Measurements from ENCODE around the gene GSPT1. TPM values are rescaled to one million over a fixed set of nuclear protein-coding genes. Genes with fewer than 3 reads are reported as not detected.

GSPT1 gene
- total and polyA plus RNA-seq, 2 experiments from 2014 or later, result 64.6 to 101 TPM

DNA sequence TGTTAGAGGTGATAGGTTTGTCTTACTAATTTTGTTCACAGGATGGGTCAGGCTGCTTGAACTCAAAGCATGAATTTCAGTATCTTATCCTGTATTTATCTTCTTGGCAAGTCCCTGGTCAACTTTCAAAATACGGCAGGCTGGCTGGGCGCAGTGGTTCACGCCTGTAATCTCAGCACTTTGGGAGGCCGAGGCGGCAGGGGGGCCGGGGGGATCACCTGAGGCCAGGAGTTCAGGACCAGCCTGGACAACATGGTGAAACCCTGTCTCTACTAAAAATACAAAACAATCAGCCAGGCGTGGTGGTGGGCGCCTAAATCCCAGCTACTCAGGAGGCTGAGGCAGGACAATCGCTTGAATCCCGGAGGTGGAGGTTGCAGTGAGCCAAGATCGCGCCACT lies 39.5 kb downstream of the GSPT1 start:
- H3K27ac ChIP-seq, result peak overlapping the region; percentile 45
- H3K27me3 ChIP-seq, result no peaks in the 10 kb centered on the region
- H3K36me3 ChIP-seq, result peaks cover 63% of the 10 kb centered on the region
- H3K4me1 ChIP-seq (ENCODE audit: low read depth), result peaks cover 10% of the 10 kb centered on the region
- no peak overlapping the region for H3K4me3 ChIP-seq
- TF ChIP-seq, protein P1, sequence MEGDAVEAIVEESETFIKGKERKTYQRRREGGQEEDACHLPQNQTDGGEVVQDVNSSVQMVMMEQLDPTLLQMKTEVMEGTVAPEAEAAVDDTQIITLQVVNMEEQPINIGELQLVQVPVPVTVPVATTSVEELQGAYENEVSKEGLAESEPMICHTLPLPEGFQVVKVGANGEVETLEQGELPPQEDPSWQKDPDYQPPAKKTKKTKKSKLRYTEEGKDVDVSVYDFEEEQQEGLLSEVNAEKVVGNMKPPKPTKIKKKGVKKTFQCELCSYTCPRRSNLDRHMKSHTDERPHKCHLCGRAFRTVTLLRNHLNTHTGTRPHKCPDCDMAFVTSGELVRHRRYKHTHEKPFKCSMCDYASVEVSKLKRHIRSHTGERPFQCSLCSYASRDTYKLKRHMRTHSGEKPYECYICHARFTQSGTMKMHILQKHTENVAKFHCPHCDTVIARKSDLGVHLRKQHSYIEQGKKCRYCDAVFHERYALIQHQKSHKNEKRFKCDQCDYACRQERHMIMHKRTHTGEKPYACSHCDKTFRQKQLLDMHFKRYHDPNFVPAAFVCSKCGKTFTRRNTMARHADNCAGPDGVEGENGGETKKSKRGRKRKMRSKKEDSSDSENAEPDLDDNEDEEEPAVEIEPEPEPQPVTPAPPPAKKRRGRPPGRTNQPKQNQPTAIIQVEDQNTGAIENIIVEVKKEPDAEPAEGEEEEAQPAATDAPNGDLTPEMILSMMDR (IDR thresholded peaks at IDR 0.05; ENCODE audit: low read depth, low read length), result no peak
- no peaks in the 10 kb centered on the region for H3K9me3 ChIP-seq (ENCODE audit: low read depth)
- DNase-seq (ENCODE audit: low read depth in 1 of 2, low spot score in 1 of 2), result no peak

DNA sequence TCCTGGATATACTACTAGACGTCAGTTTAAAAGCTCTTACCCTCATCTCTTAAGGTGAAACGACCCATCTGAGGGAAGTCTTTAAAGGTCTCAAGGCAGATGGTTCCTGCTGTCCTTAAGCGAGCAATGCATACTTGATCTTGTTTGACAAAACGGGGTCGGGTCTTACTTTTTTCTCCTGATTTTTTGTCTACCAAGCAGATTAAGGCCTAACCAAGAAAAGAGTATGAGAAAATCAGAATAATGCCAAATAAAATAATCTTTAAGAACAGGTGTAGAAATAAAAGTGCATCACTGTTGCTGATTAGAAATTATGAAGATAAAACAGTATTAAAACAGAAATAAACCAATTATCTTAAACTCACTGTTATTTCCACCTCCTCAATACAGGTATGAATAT lies 40.0 kb downstream of the GSPT1 start:
- H3K4me3 ChIP-seq, result no peak overlapping the region
- TF ChIP-seq, protein P1 (IDR thresholded peaks at IDR 0.05; ENCODE audit: low read depth, low read length), result no peak

DNA sequence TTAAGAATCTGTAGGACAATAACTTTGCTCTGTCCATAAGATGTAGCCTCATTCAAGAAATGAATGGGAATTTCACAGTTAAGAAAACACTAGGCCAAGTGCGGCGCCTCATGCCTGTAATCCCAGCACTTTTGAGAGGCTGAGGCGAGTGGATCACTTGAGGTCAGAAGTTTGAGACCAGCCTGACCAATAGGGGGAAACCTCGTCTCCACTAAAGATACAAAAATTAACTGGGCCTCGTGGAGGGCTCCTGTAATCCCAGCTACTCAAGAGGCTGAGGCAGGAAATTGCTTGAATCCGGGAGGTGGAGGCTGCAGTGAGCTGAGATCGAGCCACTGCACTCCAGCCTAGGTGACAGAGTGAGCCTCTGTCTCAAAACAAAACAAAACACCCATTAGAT lies 44.6 kb downstream of the GSPT1 start:
- peaks cover 11% of the 10 kb centered on the region for H3K4me1 ChIP-seq (ENCODE audit: low read depth)
- H3K27ac ChIP-seq, result peak overlapping the region; percentile 57
- TF ChIP-seq, protein P1 (IDR thresholded peaks at IDR 0.05; ENCODE audit: low read depth, low read length), result peak; percentile 26
- no peaks in the 10 kb centered on the region for H3K27me3 ChIP-seq
- H3K9me3 ChIP-seq (ENCODE audit: low read depth), result no peaks in the 10 kb centered on the region
- DNase-seq (ENCODE audit: low read depth in 1 of 2, low spot score in 1 of 2), result peak; percentile 39 to 48
- H3K4me3 ChIP-seq, result no peak overlapping the region
- H3K36me3 ChIP-seq, result peaks cover 32% of the 10 kb centered on the region

More for the DNA sequence above, 40.0 kb downstream of the GSPT1 start:
- Histone ChIP-seq H3K4me1 (ENCODE audit: low read depth) (peaks cover 11% of the 10 kb centered on the region), H3K27ac (peak overlapping the region; percentile 43), H3K36me3 (peaks cover 58% of the 10 kb centered on the region), H3K9me3 (ENCODE audit: low read depth) (no peaks in the 10 kb centered on the region), H3K27me3 (no peaks in the 10 kb centered on the region)
- DNase-seq (ENCODE audit: low read depth in 1 of 2, low spot score in 1 of 2), result no peak

DNA sequence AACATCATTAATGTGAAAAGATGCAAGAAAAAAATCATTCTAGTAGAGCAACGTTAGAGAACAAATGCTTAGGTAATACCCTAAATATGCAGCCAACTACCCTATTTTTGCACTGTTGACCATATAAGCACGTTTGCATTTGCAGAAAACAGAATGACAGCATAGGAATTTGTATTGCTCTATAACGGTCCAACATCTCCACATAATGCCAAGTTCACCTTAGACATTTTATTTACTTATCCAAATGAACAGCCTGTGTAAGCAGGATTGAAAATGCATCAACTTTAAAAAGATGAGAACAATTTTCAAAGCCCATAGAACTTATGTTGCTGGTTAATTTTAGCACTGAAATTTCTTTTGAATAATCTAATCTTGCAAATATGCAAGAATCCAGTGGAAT lies 45.4 kb downstream of the GSPT1 start:
- no peaks in the 10 kb centered on the region for H3K9me3 ChIP-seq (ENCODE audit: low read depth)
- H3K27me3 ChIP-seq, result no peaks in the 10 kb centered on the region
- no peak overlapping the region for H3K4me3 ChIP-seq
- DNase-seq (ENCODE audit: low read depth in 1 of 2, low spot score in 1 of 2), result no peak
- TF ChIP-seq, protein P1 (IDR thresholded peaks at IDR 0.05; ENCODE audit: low read depth, low read length), result no peak
- peaks cover 11% of the 10 kb centered on the region for H3K4me1 ChIP-seq (ENCODE audit: low read depth)
- H3K27ac ChIP-seq, result no peak overlapping the region
- H3K36me3 ChIP-seq, result peaks cover 24% of the 10 kb centered on the region

DNA sequence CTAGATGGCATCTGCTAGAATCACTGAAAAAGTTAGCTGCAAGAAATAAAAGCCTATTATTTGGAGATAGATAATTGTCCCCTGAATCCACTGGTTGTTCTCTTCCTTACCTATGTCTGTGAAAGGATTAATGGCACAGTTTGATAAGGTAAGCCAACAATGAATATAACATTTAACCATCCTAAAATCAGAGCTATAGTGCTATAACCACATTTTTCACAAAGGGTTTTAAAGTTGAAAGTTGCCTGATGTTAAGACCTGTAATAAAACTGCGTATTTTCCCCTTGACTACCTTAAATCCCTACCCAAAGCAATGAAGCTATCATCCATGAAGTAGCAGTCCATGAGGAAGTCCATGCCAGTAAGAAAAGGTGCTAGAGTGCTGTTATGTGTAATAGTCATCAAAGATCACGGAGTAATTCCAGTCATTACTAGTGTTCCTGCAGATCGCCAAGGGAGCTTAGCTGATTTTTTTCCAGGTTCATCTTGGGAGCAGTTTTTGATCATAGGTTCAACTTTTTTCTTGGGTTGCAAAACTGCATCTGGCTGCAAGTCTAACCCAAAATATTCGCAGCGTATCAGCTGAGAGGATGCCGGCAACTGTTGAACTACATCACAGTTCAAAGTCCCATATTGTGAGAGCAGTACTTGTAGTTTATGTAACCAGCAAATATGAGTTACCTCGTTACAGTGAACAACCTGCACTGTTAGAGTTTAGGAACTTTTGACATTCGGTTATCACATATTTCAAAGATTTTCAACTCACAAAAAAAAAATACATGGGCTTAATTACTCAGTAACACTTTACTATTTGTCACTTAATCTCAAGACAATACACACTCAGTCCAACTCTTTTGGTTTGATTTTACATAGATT lies 46.2 kb downstream of the GSPT1 start:
- peak overlapping the region; percentile 10 for H3K27ac ChIP-seq
- no peaks in the 10 kb centered on the region for H3K9me3 ChIP-seq (ENCODE audit: low read depth)
- TF ChIP-seq, protein P1 (IDR thresholded peaks at IDR 0.05; ENCODE audit: low read depth, low read length), result no peak
- DNase-seq (ENCODE audit: low read depth in 1 of 2, low spot score in 1 of 2), result no peak
- no peaks in the 10 kb centered on the region for H3K27me3 ChIP-seq
- no peak overlapping the region for H3K4me3 ChIP-seq
- H3K4me1 ChIP-seq (ENCODE audit: low read depth), result peaks cover 11% of the 10 kb centered on the region
- H3K36me3 ChIP-seq, result peaks cover 20% of the 10 kb centered on the region

Measured in cardiac muscle cell (in vitro differentiated cells and primary cell).